Measurements from ENCODE around the gene HOXA10. TPM values are rescaled to one million over a fixed set of nuclear protein-coding genes. Genes with fewer than 3 reads are reported as not detected.
A peak's percentile ranks its signal among the peaks of the same experiment; 100 is the strongest.

HOXA10 gene
- total and polyA plus RNA-seq, 9 donors = 21.2 to 36.0 (median 30.4) TPM

GRCh38 chr7:27185013-27185853 is 11.1 kb upstream of the HOXA10 start, which contains the start of gene HOXA11:
HOXA11 (minus strand) TSS chr7:27185232; CDS start chr7:27185144, 88 bp downstream.
- peaks cover 83% of the 10 kb centered on the region for H3K4me1 ChIP-seq (ENCODE audit: control insufficient read depth, insufficient read depth, low read length)
- H3K27ac ChIP-seq (ENCODE audit: low read length) = peak within 1 kb of the TSS; percentile 92
- H3K27me3 ChIP-seq (ENCODE audit: control insufficient read depth, insufficient read depth, low read length) = peaks cover 88% of the 10 kb centered on the region
- peak; percentile 95 for DNase-seq
- H3K4me3 ChIP-seq (ENCODE audit: low read length) = peak within 1 kb of the TSS; percentile 71
- no peaks in the 10 kb centered on the region for H3K9me3 ChIP-seq (replicated peaks; ENCODE audit: control insufficient read depth, low read depth, low read length)
- 17% methylated on average over 39 of the region's 43 CpGs for WGBS (ENCODE audit: insufficient coverage)
- no peaks in the 10 kb centered on the region for H3K36me3 ChIP-seq (ENCODE audit: control insufficient read depth, insufficient read depth, low read length)

DNA sequence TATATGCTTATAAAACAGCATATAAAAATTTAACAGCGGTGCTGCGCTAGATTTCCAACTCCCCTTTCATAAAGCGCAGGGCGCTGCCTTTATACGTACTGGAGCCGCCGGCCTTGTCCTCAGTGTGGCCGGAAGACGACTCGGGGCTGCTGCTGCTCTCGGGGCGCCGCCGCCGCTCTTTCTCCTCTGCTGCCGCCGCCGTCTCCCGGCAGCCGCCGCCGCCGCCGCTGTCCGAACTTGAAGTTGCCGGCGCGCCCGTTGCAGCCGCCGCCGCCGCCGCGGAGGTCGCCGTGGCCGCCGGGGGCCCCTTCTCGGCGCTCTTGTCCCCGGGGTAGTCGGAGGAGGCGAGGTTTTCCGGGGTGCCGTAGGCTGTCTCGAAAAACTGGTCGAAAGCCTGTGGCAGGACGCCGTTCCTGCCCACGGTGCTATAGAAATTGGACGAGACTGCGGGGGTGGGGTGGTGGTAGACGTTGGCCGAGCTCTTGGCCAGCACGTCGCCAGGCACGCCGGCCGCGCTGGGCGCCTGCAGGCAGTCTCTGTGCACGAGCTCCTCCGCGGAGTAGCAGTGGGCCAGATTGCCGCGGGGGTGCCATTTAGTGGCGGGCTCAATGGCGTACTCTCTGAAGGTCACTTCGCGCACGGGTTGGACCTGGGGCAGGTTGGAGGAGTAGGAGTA is 10.4 kb upstream of the HOXA10 start:
- peak; percentile 79 for DNase-seq
- H3K4me1 ChIP-seq (ENCODE audit: control insufficient read depth, insufficient read depth, low read length) = peaks cover 80% of the 10 kb centered on the region
- peak overlapping the region; percentile 71 for H3K4me3 ChIP-seq (ENCODE audit: low read length)
- peak overlapping the region; percentile 92 for H3K27ac ChIP-seq (ENCODE audit: low read length)
- WGBS (ENCODE audit: insufficient coverage) = under 1% methylated on average over 72 of the region's 72 CpGs
- H3K36me3 ChIP-seq (ENCODE audit: control insufficient read depth, insufficient read depth, low read length) = no peaks in the 10 kb centered on the region
- H3K9me3 ChIP-seq (replicated peaks; ENCODE audit: control insufficient read depth, low read depth, low read length) = no peaks in the 10 kb centered on the region
- peaks cover 87% of the 10 kb centered on the region for H3K27me3 ChIP-seq (ENCODE audit: control insufficient read depth, insufficient read depth, low read length)

DNA sequence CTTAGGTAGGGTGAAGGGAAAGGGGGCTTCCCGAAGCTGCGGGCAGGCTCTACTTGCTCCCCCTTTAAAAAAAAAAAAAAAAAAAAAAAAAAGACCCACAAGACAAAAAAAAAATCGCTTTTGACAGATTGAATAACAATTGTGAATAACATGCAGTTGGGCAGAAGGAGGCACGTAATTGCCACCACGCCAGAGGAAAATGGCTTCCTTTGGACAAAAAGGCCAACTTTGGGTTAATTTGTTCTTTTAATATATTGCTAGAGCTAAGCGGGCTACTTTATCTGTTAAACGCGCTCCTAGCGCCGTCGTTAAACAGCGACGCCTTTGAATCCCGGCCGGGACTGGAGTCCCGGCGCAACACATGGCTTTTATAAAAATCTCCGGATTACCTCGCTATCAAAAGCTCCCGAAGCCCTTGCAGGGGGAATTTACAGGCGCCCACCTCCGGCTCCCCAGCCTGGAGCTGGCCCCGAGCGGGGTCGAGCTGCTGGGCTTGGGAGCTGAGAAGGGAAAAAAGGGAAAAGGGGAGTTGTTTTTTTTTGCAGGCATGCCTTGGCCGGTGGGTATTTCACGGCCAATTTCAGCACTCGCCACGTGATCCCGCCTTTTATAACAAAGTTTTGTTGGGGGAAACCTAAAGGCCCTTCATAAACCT is 9.7 kb upstream of the HOXA10 start:
- H3K9me3 ChIP-seq (replicated peaks; ENCODE audit: control insufficient read depth, low read depth, low read length) = no peaks in the 10 kb centered on the region
- 4% methylated on average over 19 of the region's 30 CpGs for WGBS (ENCODE audit: insufficient coverage)
- H3K4me1 ChIP-seq (ENCODE audit: control insufficient read depth, insufficient read depth, low read length) = peaks cover 73% of the 10 kb centered on the region
- DNase-seq = peak; percentile 74
- H3K27me3 ChIP-seq (ENCODE audit: control insufficient read depth, insufficient read depth, low read length) = peaks cover 85% of the 10 kb centered on the region
- peak overlapping the region; percentile 71 for H3K4me3 ChIP-seq (ENCODE audit: low read length)
- H3K27ac ChIP-seq (ENCODE audit: low read length) = peak overlapping the region; percentile 87
- no peaks in the 10 kb centered on the region for H3K36me3 ChIP-seq (ENCODE audit: control insufficient read depth, insufficient read depth, low read length)

- H3K27me3 ChIP-seq (ENCODE audit: control insufficient read depth, insufficient read depth, low read length) = peaks cover 78% of the 10 kb centered on the region
- DNase-seq = peak; percentile 56
- H3K4me1 ChIP-seq (ENCODE audit: control insufficient read depth, insufficient read depth, low read length) = peaks cover 68% of the 10 kb centered on the region
- 24% methylated on average over 28 of the region's 39 CpGs for WGBS (ENCODE audit: insufficient coverage)
- no peaks in the 10 kb centered on the region for H3K9me3 ChIP-seq (replicated peaks; ENCODE audit: control insufficient read depth, low read depth, low read length)
- H3K36me3 ChIP-seq (ENCODE audit: control insufficient read depth, insufficient read depth, low read length) = no peaks in the 10 kb centered on the region
- H3K27ac ChIP-seq (ENCODE audit: low read length) = peak overlapping the region; percentile 87
- peak overlapping the region; percentile 71 for H3K4me3 ChIP-seq (ENCODE audit: low read length)
Observed at GRCh38 chr7:27182861-27183681, 9.0 kb upstream of the HOXA10 start.

- Histone ChIP-seq H3K36me3 (ENCODE audit: control insufficient read depth, insufficient read depth, low read length) (no peaks in the 10 kb centered on the region), H3K27ac (ENCODE audit: low read length) (peak overlapping the region; percentile 87), H3K4me3 (ENCODE audit: low read length) (peak overlapping the region; percentile 71), H3K9me3 (replicated peaks; ENCODE audit: control insufficient read depth, low read depth, low read length) (no peaks in the 10 kb centered on the region), H3K4me1 (ENCODE audit: control insufficient read depth, insufficient read depth, low read length) (peaks cover 70% of the 10 kb centered on the region), H3K27me3 (ENCODE audit: control insufficient read depth, insufficient read depth, low read length) (peaks cover 71% of the 10 kb centered on the region)
- no peak for DNase-seq
- WGBS (ENCODE audit: insufficient coverage) = 33% methylated on average over 1 of the region's 4 CpGs
Observed at GRCh38 chr7:27182285-27182841, 8.2 kb upstream of the HOXA10 start.

- Histone ChIP-seq H3K4me3 (ENCODE audit: low read length) (no peak overlapping the region), H3K27me3 (ENCODE audit: control insufficient read depth, insufficient read depth, low read length) (peaks cover 73% of the 10 kb centered on the region), H3K4me1 (ENCODE audit: control insufficient read depth, insufficient read depth, low read length) (peaks cover 72% of the 10 kb centered on the region), H3K9me3 (replicated peaks; ENCODE audit: control insufficient read depth, low read depth, low read length) (no peaks in the 10 kb centered on the region), H3K36me3 (ENCODE audit: control insufficient read depth, insufficient read depth, low read length) (no peaks in the 10 kb centered on the region), H3K27ac (ENCODE audit: low read length) (peak overlapping the region; percentile 87)
- no CpG with 5 or more reads among the region's 4 CpGs for WGBS (ENCODE audit: insufficient coverage)
- DNase-seq = peak; percentile 46
Observed at GRCh38 chr7:27181795-27182275, 7.7 kb upstream of the HOXA10 start.

DNA sequence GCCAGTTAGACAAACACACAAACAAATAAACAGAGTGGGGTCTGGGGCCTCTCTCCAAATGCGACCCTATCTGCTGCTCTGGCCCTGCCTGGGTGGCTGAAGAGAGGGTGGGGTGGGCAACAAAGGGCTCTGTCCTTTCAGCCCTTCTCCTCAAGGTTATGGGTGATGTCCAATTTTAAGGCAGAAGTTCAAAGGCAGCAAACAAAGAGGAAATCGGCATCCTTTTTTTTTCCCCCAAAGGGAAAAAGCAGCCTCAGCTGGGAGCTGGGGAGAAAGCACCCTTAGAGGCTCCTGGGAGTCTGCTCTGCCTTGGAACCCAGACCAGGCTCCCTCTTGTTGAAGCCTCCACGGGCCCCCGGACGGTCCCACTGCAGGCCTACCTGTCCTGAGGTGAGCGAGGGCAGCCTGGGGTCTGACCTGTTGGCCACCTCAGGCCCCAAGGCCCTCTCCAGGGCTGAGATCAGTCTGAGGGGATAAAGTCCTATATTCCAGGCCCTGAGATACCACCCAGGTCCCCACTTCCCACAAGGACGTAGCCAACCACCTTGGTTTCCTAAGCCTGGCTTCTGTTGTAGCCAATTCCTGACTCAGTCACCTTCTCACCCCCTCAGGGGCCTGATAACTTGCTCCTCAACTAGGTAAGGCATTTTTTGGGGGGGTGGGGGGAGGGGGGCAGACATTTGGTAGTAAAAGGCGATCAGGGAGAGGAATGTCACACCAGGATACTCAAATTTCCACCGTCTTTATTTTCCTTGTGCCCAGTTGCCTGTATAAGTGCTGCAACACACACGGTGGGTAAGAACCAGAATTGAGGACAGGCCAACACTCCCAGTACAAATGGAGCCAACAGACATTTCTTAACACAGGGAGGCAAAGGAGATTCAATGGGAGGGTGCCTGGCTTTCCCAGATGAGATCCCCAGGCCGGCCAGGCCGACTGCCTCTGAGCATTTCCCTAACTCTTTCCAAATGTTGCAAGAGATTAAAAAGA is 6.6 kb upstream of the HOXA10 start:
- peak; percentile 50 for DNase-seq
- Histone ChIP-seq H3K9me3 (replicated peaks; ENCODE audit: control insufficient read depth, low read depth, low read length) (no peaks in the 10 kb centered on the region), H3K4me1 (ENCODE audit: control insufficient read depth, insufficient read depth, low read length) (peaks cover 76% of the 10 kb centered on the region), H3K4me3 (ENCODE audit: low read length) (no peak overlapping the region), H3K27ac (ENCODE audit: low read length) (peak overlapping the region; percentile 96), H3K27me3 (ENCODE audit: control insufficient read depth, insufficient read depth, low read length) (peaks cover 73% of the 10 kb centered on the region), H3K36me3 (ENCODE audit: control insufficient read depth, insufficient read depth, low read length) (no peaks in the 10 kb centered on the region)
- 46% methylated on average over 4 of the region's 12 CpGs for WGBS (ENCODE audit: insufficient coverage)

GRCh38 chr7:27179503-27180430 is 5.6 kb upstream of the HOXA10 start:
- H3K27me3 ChIP-seq (ENCODE audit: control insufficient read depth, insufficient read depth, low read length) = peaks cover 71% of the 10 kb centered on the region
- peaks cover 78% of the 10 kb centered on the region for H3K4me1 ChIP-seq (ENCODE audit: control insufficient read depth, insufficient read depth, low read length)
- no peaks in the 10 kb centered on the region for H3K36me3 ChIP-seq (ENCODE audit: control insufficient read depth, insufficient read depth, low read length)
- WGBS (ENCODE audit: insufficient coverage) = 7% methylated on average over 41 of the region's 56 CpGs
- DNase-seq = peak; percentile 94
- peak overlapping the region; percentile 96 for H3K27ac ChIP-seq (ENCODE audit: low read length)
- peak overlapping the region; percentile 62 for H3K4me3 ChIP-seq (ENCODE audit: low read length)
- no peaks in the 10 kb centered on the region for H3K9me3 ChIP-seq (replicated peaks; ENCODE audit: control insufficient read depth, low read depth, low read length)
